ENCODE results near the gene UNC5B.

- TF ChIP-seq CTCF (IDR thresholded peaks at IDR 0.05), result no peak
- TF ChIP-seq POLR2A (IDR thresholded peaks at IDR 0.05), result no peak
These were observed 105.4 kb downstream of the UNC5B start for GRCh38 chr10:71317739-71318138.
